ENCODE results near the gene OTX2.

DNA sequence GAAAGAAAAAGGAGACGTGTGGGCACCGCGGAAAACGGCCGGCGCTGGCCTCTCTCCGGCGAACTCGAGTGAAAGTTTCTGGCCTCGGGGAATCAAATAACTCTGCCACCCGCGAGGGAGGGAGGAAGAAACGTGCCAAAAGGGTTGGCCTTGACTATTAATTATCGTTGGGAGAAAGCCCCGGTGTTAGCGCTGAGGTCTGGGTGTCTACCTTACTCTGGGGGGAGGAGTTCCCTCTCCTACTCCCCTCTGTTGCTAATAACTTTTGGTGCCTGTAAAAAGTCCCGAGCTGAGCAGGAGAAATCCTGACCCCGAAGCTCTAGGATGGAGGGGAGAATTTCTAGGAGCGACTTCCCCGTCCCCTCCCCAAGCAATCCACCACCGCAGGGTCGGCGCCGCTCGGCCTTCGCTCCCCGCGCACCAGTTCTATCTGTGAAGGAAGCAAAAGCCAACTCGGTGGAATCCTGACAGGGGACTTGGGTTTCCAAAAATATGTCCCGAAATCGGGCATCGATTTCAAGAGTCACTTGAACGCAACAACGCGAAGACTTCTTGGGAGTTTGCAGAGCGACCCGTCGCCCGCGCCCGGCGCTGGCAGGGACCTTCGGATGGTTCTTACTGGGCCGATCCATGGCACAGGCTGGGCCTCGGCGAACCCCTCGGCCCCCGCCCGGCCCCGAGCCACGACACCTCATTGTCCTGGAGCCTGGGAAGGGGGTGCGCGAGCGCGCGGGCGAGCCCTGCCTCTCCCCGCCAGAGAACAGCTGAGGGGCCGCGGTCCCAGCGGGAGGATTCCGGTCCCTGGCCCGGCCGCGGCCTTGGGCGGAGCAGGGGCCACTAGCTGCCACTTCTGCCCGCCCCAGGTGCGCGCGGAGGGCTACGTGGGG lies 1.7 kb downstream of the OTX2 start:
- TF ChIP-seq POLR2A (IDR thresholded peaks at IDR 0.05) = no peak
- TF ChIP-seq, protein P1, sequence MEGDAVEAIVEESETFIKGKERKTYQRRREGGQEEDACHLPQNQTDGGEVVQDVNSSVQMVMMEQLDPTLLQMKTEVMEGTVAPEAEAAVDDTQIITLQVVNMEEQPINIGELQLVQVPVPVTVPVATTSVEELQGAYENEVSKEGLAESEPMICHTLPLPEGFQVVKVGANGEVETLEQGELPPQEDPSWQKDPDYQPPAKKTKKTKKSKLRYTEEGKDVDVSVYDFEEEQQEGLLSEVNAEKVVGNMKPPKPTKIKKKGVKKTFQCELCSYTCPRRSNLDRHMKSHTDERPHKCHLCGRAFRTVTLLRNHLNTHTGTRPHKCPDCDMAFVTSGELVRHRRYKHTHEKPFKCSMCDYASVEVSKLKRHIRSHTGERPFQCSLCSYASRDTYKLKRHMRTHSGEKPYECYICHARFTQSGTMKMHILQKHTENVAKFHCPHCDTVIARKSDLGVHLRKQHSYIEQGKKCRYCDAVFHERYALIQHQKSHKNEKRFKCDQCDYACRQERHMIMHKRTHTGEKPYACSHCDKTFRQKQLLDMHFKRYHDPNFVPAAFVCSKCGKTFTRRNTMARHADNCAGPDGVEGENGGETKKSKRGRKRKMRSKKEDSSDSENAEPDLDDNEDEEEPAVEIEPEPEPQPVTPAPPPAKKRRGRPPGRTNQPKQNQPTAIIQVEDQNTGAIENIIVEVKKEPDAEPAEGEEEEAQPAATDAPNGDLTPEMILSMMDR (IDR thresholded peaks at IDR 0.05) = no peak

Measured in transverse colon (tissue), 3 donors.